Stimulated activated naive CD8-positive, alpha-beta T cell treated with anti-CD3 and anti-CD28 coated beads, Interleukin-15, Interleukin-2, amounts not matched to agents 100 ng/mL and 50 ng/mL, for 24 hours (primary cell): ENCODE measurements around the gene ZC3H7B.
"Not testable (repeated sequence)": the region's sequence is repeated elsewhere in the genome, so short reads cannot be mapped to it uniquely, and the experiment has no call there.

Experiments used
- H3K27ac Mint-ChIP-seq: one replicate; pipeline ENCODE4 v1.8.0; 2021; ENCODE audit warnings: mild to moderate bottlenecking, mixed read lengths
- H3K27me3 Mint-ChIP-seq: one replicate; pipeline ENCODE4 v1.8.0; 2021; ENCODE audit warnings: mixed read lengths
- H3K36me3 Mint-ChIP-seq: one replicate; pipeline ENCODE4 v1.8.0; 2021; ENCODE audit warnings: low read depth, mixed read lengths
- H3K4me1 Mint-ChIP-seq: one replicate; pipeline ENCODE4 v1.8.0; 2021; ENCODE audit warnings: low read depth, mixed read lengths
- H3K4me3 Mint-ChIP-seq: one replicate; pipeline ENCODE4 v1.8.0; 2021; ENCODE audit warnings: mild to moderate bottlenecking, mixed read lengths
- H3K9me3 Mint-ChIP-seq: one replicate; pipeline ENCODE4 v1.8.0; 2021; ENCODE audit warnings: mixed read lengths

ZC3H7B gene, protein sequence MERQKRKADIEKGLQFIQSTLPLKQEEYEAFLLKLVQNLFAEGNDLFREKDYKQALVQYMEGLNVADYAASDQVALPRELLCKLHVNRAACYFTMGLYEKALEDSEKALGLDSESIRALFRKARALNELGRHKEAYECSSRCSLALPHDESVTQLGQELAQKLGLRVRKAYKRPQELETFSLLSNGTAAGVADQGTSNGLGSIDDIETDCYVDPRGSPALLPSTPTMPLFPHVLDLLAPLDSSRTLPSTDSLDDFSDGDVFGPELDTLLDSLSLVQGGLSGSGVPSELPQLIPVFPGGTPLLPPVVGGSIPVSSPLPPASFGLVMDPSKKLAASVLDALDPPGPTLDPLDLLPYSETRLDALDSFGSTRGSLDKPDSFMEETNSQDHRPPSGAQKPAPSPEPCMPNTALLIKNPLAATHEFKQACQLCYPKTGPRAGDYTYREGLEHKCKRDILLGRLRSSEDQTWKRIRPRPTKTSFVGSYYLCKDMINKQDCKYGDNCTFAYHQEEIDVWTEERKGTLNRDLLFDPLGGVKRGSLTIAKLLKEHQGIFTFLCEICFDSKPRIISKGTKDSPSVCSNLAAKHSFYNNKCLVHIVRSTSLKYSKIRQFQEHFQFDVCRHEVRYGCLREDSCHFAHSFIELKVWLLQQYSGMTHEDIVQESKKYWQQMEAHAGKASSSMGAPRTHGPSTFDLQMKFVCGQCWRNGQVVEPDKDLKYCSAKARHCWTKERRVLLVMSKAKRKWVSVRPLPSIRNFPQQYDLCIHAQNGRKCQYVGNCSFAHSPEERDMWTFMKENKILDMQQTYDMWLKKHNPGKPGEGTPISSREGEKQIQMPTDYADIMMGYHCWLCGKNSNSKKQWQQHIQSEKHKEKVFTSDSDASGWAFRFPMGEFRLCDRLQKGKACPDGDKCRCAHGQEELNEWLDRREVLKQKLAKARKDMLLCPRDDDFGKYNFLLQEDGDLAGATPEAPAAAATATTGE

DNA sequence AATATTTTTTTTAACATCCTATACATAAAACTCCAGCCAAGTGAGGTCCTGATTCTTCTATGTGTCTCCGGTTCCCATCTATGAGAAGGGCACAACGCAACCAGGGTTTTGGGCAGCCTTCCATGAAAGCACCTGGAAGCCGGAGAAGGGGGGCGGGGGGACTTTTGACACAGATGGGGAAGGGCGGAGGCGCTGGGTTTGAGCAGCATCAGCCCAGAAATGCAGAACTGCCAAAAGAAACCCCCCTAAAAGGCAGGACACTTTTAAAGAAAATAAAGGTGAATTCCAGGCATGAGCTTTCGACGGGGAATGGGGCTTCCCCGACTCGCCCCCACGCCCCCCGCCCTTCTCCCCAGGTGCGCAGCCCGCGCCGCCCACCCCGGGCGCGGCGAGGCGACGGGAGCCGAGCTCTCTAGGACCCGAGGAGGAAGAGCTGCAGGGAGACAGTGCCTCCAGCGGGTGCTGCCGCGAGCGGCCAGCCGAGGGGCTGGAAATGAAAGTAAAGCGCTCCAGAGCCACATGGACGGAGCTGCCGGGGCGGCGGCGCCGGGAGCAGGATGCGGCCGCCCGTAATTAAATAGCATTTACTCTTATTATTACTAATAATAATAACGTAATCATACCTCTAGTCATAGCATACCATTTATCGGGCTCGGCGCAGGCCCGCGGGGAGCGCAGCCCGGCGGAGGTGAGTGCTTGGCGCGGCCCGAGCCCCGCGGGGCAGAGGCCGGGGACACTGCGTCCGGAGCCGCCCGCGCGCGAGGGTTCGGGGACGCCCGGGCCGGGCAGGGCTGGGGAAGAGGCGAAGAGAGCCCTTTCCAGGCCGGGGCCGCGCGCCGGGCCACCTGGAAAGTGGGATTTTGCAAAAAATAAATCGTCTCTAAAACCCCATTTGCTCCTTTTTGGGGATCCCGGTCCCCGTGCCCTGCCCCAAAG lies at the start of gene ZC3H7B:
ZC3H7B (plus strand) TSS at position 441 of the 936 bp plus-strand sequence. CDS start 19,136 bp downstream, outside the sequence.
- Mint-ChIP-seq H3K4me3 (peak within 1 kb of the TSS; percentile 76), H3K4me1 (peaks cover 36% of the 10 kb centered on the region), H3K9me3 (no peaks in the 10 kb centered on the region), H3K36me3 (peaks cover 13% of the 10 kb centered on the region), H3K27me3 (no peaks in the 10 kb centered on the region), H3K27ac (peak within 1 kb of the TSS; percentile 79)

DNA sequence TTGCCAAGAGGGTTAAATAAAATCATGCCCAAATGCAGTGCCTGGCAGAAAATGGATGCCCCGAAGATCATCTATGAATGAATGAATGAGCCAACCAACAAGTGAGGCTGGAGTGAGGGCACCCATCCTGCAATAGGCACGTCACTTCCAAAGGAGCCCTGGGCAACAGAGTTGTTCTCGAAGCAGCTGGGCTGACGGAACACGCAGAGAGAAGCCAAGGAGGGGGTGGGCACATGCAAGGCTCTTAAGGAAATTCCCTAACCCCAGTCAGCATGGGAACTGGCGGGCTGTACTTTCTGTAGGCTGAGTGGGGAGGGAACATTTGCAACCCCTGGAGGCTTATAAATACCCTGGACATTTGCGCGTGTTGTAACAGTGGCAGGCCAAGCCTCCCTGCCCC lies 49.0 kb upstream of the ZC3H7B start:
- peaks cover 65% of the 10 kb centered on the region for H3K36me3 Mint-ChIP-seq
- no peaks in the 10 kb centered on the region for H3K4me1 Mint-ChIP-seq
- H3K27ac Mint-ChIP-seq: no peak overlapping the region
- H3K4me3 Mint-ChIP-seq: no peak overlapping the region
- H3K9me3 Mint-ChIP-seq: no peaks in the 10 kb centered on the region
- H3K27me3 Mint-ChIP-seq: no peaks in the 10 kb centered on the region

DNA sequence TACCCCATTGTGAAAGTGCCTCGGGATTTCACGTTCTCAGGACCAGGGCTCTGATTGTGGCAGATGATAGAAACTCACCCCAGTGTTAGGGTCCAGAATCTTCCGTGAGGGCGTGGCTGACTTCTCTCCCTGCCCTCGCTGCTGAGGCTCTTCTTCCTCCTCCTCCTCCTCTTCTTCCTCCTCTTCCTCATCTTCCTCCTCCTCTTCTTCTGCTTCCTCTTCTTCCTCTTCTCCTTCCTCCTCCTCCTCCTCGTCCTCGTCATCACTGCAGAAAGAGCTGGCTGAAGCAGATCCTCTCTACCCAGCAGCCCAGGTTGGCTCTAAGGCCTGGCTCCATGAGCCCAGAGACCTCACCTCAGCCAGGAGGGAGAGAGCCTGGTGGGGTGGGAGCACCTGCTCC lies 47.1 kb upstream of the ZC3H7B start:
- peaks cover 76% of the 10 kb centered on the region for H3K36me3 Mint-ChIP-seq
- H3K27me3 Mint-ChIP-seq: no peaks in the 10 kb centered on the region

DNA sequence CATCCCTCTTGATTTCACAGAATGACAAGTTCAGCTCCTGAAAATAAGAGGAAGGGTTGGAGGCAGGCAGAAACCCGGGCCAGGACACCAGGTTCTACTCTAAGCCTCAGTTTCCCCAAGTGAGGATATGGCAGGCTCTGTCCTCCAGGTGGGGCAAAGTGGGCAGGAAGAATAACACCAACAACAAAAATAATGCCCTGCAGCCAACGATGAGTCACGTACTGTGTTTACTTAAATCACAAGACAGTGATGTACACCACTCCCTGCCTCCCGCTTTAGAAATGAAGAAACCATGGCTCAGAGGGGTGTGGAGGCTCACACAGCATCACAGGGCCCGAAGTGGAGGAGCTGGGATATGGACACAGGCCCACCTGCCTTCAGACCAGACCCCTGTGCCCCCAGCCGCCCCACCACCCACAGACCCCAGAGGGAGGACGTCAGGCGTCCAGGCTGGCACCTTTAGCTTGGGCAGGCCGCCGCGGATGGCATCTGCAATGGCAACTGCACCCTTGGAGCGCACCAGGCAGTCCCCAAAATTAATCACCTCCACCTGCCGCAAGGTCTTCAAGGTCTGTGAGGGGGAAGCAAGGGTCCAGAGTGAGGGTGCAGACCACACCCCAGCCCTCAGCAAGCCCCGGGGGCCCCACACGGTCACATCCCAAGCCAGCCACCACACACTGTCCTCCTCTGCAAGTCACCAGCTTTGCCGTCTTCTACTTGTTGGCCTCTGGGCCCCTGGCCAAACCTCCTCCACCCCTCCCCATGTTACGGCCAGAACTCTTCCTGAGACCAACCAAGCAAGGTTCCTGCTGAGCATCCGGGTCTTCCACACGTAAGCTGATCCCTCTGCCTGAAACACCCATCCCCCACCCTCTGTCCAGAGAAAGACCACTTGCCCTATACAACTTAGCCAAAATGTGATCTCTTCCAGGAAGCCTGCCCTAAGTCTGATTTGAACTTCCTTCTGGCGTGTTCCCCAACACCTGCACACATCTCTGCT lies 44.8 kb upstream of the ZC3H7B start:
- Mint-ChIP-seq H3K36me3 (peaks cover 76% of the 10 kb centered on the region), H3K4me3 (no peak overlapping the region), H3K27ac (peak overlapping the region; percentile 12), H3K27me3 (no peaks in the 10 kb centered on the region), H3K4me1 (no peaks in the 10 kb centered on the region), H3K9me3 (no peaks in the 10 kb centered on the region)

More for the DNA sequence above, 47.1 kb upstream of the ZC3H7B start:
- Mint-ChIP-seq H3K4me3 (no peak overlapping the region), H3K4me1 (no peaks in the 10 kb centered on the region), H3K9me3 (no peaks in the 10 kb centered on the region), H3K27ac (no peak overlapping the region)

DNA sequence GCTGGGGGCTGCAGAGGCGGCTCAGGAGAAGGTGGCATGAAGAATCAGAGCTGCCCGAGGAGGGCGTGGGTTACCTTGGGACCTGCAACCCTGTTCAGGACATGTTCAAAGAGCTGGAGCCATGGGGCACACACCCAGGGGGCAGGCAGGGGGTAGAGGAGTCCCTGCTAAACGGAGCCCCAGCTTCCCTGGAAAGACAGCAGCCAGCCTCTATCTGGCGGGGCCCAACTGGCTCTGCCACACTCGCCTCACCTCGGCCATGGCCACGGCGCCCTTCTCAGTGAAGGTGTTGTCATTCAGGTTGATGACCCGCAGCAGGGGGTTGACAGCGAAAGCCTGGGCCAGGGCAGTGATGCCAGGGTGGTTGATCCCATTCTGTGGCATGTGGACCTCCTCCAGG lies 43.6 kb upstream of the ZC3H7B start:
- Mint-ChIP-seq H3K4me3 (no peak overlapping the region), H3K27ac (no peak overlapping the region), H3K27me3 (no peaks in the 10 kb centered on the region), H3K9me3 (no peaks in the 10 kb centered on the region), H3K4me1 (no peaks in the 10 kb centered on the region), H3K36me3 (peaks cover 79% of the 10 kb centered on the region)

DNA sequence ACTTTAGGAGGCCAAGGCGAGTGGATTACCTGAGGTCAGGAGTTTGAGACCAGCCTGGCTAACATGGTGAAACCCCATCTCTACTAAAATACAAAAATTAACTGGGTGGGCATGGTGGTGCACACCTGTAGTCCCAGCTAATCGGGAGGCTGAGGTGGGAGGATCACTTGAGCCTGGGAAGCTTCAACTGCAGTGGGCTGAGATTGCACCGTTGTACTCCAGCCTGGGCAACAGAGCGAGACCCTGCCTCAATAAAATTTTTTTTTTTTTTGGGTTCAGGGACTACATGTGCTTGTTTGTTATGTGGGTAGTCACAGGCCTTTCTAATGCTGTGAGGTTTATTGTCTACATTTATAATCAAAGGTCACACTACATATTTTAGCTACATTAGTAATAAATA lies 41.6 kb upstream of the ZC3H7B start:
- H3K4me3 Mint-ChIP-seq, H3K27me3 Mint-ChIP-seq, H3K27ac Mint-ChIP-seq, H3K9me3 Mint-ChIP-seq, H3K4me1 Mint-ChIP-seq: not testable (repeated sequence)
- H3K36me3 Mint-ChIP-seq: peaks cover 74% of the 10 kb centered on the region

DNA sequence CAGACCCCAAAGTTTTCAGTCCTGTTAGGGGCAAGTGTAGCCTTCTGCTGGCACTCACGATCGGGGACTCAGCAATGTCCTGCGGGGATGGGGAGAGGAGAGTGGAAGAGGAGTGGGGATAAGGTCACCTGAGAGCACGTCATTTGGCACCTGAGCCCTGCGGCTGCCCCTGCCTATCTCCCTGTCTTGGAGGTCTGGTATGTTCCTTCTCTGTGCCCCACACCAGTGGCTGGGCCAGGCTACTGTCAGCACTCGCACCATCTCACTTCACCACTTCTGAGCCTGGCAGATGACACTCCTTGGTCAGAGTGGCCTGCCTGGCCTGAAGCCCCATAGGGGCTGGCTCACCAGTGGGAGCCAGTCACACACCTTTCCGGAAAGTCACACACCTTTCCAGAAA lies 40.5 kb upstream of the ZC3H7B start:
- Mint-ChIP-seq H3K9me3 (no peaks in the 10 kb centered on the region), H3K36me3 (peaks cover 78% of the 10 kb centered on the region), H3K27ac (no peak overlapping the region), H3K4me3 (no peak overlapping the region), H3K4me1 (peaks cover 5% of the 10 kb centered on the region), H3K27me3 (no peaks in the 10 kb centered on the region)

DNA sequence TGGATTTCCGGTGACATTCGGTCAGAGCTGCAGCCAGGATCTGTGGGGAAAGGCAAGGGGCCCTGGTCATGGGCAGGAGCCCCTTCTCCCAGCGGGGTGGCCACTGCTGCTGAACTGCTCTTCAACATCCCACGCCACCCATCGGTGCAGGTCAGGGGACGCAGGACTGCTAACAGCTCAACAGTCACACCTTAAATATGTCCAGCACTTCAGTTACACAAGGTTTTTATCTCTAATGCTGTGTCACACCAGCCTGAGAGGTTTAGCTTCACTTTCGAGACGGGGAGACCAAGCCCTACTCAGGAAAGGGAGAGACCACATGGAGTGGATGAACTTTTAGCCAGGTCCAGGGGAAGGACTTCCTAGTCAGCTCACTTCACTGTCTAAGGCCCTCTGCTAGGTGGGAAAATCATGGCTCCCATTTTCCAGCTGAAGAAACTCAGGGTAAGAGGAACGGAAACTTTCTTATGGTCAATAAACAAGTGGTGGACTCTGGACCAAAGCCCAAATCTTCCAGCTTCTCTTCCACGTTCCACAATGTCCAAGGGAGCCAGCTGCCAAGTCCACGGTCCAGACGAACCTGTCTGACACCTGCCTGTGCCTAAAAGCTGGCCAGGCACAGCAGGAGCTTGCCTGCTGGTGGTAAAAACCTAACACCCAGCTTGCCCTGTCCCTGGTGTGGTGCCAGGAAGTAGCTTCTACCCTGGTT lies 39.6 kb upstream of the ZC3H7B start:
- H3K9me3 Mint-ChIP-seq: no peaks in the 10 kb centered on the region
- H3K27ac Mint-ChIP-seq: no peak overlapping the region
- no peaks in the 10 kb centered on the region for H3K27me3 Mint-ChIP-seq
- peaks cover 80% of the 10 kb centered on the region for H3K36me3 Mint-ChIP-seq
- H3K4me3 Mint-ChIP-seq: no peak overlapping the region
- peaks cover 5% of the 10 kb centered on the region for H3K4me1 Mint-ChIP-seq

DNA sequence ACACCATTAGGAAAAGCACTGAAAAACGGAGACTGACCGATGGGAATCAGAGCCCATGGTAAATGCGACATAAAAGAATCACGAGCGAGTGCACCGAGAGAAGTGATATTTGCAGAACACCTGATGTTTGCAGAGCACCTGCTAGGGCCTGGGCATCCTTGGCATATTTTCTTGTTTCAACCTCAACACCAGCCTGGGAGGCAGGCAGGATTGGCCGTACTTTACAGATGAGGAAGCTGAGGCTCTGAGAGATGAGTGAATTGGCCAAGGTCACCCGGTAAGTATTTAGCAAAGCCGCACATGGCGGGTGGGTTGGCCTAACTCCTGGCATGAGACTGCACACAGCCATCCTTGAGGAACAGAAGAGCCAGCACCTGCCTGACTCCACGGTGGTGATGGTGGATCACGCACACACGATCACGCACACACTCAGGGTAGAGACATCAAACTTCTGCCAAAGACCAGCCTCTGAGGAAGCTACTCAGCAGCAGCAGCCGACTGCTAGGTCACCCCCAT lies 39.0 kb upstream of the ZC3H7B start:
- Mint-ChIP-seq H3K9me3 (no peaks in the 10 kb centered on the region), H3K4me3 (no peak overlapping the region), H3K27me3 (no peaks in the 10 kb centered on the region), H3K4me1 (peaks cover 5% of the 10 kb centered on the region), H3K36me3 (peaks cover 75% of the 10 kb centered on the region), H3K27ac (no peak overlapping the region)

DNA sequence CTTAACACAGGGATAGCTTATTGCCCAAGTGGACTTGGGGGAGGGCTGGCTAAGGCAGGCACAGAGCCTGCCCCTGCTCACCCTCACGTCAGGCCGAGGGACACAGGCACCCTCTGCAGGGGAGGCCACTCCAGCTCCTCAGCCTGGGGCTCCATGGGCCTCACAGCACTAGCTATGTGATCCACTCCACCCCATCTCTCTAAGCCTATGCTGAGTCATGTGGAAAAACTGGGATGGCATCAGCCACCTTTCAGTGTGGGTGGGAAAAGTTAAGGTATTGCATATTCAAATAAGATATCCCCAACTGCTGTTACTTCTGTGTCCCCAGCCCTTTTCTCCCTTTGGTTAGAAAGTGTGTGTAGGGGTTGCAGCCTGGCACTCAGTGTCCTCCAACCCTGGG lies 37.6 kb upstream of the ZC3H7B start:
- peaks cover 5% of the 10 kb centered on the region for H3K4me1 Mint-ChIP-seq
- no peak overlapping the region for H3K4me3 Mint-ChIP-seq
- peaks cover 72% of the 10 kb centered on the region for H3K36me3 Mint-ChIP-seq
- H3K27ac Mint-ChIP-seq: peak overlapping the region; percentile 16
- no peaks in the 10 kb centered on the region for H3K9me3 Mint-ChIP-seq
- no peaks in the 10 kb centered on the region for H3K27me3 Mint-ChIP-seq

DNA sequence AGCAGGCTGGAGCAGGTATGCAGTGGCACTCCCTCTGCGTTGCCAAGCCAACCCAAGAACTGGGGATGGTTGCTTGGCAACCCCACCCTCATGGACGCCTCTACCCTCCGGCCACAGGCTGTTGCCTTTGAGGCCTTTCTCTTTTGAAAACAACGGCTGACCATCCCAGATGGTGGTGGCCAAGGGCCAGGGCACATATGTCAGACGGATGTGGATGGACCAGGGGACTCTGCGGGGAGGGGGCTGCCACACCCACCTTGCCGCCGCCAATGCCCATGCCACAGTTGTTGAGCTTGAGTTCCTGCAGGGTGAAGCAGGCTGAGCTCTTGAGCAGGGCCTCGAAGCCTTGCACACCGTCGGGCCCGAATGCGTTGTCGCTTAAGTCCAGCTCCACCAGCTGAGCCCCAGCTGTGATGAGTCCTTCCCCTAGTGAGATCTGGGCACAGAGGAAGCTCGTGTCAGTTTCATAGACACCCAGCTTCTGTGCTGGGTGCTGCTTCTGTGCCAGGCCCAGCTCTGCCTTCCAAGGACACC lies 36.9 kb upstream of the ZC3H7B start:
- no peak overlapping the region for H3K27ac Mint-ChIP-seq

DNA sequence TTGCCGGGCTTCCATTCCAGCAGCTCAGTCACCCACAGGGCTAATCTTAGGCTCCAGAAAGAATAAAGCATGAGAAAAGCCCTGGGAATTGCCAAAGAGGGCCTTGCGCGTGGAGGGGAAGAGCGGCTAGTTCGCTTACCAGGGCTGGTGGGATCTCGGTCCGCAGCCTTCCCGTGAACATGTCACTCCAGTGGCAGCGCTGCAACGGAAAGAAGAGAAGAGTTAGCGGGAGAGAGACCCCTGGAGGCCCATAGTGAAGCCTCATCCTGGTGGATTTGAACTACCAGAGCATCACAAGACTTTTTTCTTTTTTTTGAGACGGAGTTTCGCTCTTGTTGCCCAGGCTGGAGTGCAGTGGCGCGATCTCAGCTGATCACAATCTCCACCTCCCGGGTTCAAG lies 33.4 kb upstream of the ZC3H7B start:
- H3K27me3 Mint-ChIP-seq: no peaks in the 10 kb centered on the region
- no peak overlapping the region for H3K4me3 Mint-ChIP-seq
- H3K4me1 Mint-ChIP-seq: peaks cover 5% of the 10 kb centered on the region
- peaks cover 56% of the 10 kb centered on the region for H3K36me3 Mint-ChIP-seq
- H3K9me3 Mint-ChIP-seq: no peaks in the 10 kb centered on the region
- H3K27ac Mint-ChIP-seq: no peak overlapping the region

More for the DNA sequence above, 36.9 kb upstream of the ZC3H7B start:
- H3K36me3 Mint-ChIP-seq: peaks cover 70% of the 10 kb centered on the region
- H3K4me3 Mint-ChIP-seq: no peak overlapping the region
- no peaks in the 10 kb centered on the region for H3K9me3 Mint-ChIP-seq
- peaks cover 5% of the 10 kb centered on the region for H3K4me1 Mint-ChIP-seq
- no peaks in the 10 kb centered on the region for H3K27me3 Mint-ChIP-seq

DNA sequence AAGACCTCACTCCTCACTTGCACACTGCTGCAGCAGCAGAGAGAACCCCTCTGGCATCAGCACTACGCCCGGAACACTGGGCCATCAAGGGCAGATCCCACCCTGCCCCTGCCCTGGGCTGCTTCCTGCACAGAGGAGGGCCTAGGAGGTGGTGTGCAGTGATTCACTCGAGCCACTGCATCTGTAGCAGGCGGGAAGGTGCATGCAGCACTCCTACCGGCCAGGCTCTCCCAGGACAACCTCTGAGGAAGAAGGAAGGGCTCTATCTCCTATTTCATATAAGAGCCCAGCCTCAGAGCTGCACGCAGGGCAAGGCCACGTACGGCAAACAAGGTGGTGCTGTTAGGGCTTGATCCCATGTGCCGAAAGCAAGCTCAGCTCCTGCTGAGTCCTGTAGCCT lies 29.5 kb upstream of the ZC3H7B start:
- peaks cover 61% of the 10 kb centered on the region for H3K36me3 Mint-ChIP-seq
- no peaks in the 10 kb centered on the region for H3K4me1 Mint-ChIP-seq
- H3K9me3 Mint-ChIP-seq: no peaks in the 10 kb centered on the region
- H3K27me3 Mint-ChIP-seq: no peaks in the 10 kb centered on the region
- no peak overlapping the region for H3K27ac Mint-ChIP-seq
- no peak overlapping the region for H3K4me3 Mint-ChIP-seq
